OCI-LY1 (cell line): ENCODE measurements around the gene TM4SF18.

Experiments
- CTCF ChIP-seq: fragments of 200-600 bp; sonication (generic), shearing (Covaris generic); IDR thresholded peaks from 2 replicates; pipeline ENCODE4 v1.5.1; 2017; ENCODE audit warnings: mild to moderate bottlenecking, antibody characterized with exemption, low read length, moderate library complexity, mixed read lengths
- EZH2 ChIP-seq: fragments of 200-600 bp; sonication (generic), shearing (Covaris generic); IDR thresholded peaks from 2 replicates; pipeline ENCODE4 v1.8.0; 2017; ENCODE audit warnings: borderline replicate concordance, mixed run types, mild to moderate bottlenecking, antibody characterized with exemption, low read length, moderate library complexity, mixed read lengths

GRCh38 chr3:149382101-149382467 lies 48.6 kb upstream of the TM4SF18 start:
- TF ChIP-seq CTCF = no peak
- no peak for TF ChIP-seq EZH2
